HG03460 (cell line): Measurements from ENCODE around the gene ALDH18A1.

ENCODE experiments used
- ATAC-seq: cut with Tn5 transposase; IDR thresholded peaks from one replicate; pipeline ENCODE4 v1.9.1; 2021; ENCODE audit not compliant: unreplicated experiment

ALDH18A1 gene

DNA sequence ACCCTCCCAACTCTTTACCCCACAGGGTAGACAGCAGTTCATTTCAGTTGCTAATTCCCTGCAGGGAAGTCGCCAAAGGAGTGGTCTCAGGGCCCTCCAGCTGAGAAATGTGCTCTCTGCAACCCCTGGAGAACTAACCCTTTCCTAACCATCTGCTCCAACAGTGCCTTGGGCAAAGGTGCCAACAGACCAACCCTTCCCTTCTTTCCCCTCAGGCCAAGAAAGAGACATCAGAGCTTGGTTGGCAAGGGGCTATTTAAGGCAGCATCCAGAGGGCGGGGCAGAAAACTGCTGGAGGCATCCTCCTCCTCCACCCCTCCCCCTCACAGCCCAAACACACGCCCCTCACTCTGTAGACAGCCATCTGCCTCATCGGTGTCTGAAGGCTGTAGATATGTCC is 97.0 kb downstream of the ALDH18A1 start:
- no peak for ATAC-seq

DNA sequence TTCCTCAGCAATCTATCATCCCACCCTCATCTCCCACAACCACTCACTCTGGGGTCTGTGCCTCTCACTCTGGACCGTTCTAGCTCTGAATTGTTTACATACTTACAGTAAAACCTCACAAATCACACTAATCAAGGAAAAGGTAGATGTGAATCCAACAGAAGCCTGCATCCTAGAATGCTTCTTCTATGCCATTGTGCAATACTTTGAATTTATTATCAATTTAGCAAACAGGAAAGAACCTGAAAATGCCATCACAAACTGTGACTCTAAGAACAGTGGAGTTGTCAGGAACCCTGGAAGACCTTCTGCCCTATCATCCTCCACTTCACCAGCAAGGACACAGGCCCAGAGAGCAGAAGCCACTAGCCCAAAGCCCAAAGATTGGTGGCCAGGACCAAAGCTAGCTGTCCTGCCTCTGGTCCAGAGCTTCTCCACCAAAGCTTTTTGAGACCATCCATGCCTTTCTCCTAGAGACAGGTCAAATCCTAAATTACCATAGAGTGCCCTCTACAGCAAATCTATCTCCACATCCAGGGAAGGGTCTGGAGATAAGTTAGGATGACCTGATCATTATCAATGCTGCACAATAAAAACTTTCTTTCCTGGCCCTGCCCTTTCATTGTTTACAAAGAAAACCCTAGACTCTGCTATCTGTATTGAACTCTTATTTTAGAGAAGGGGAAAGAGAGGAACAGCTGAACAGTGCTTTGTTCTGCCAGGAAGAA is 97.8 kb downstream of the ALDH18A1 start:
- no peak for ATAC-seq

DNA sequence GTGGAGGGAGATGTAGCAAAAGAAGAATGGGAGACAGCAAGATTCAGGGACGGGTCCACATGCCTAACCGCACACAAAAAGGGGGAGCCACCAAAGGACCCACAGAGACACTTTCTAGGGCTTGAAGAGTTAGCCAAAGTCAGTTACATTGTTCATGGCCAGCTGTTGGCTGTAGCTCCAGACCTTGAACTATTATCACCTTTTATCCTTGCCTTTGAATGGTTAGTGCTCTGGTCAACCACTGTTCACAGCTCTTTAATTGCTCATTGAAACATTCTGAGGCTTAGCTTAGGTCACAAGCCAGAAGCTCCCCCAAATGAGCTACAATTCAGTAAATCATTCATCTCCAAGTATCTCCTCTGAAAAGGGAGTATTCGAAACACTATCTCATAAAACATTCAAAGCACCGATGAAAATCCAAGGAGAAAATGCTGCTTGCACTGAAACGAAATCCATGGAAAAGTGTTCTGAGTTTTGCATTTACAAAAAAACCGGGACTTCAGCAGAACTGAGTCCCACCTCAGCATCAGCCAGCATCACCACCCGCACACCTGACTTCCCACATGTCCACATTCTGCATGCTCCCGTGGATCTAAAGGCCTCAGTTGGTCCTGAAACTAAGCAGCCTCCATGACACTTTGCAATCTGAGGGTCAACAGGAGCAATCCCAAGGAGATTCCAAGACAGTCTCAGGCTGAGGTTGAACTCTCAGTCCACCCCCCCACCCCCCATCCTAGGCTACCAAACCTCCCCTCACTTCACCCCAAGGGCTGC is 99.3 kb downstream of the ALDH18A1 start:
- ATAC-seq: no peak
